IPS-18a (cell line): ENCODE results near the gene ZBTB16.

Source experiments
- H3K27ac ChIP-seq: one replicate; pipeline ENCODE4 v1.5.1; 2013; ENCODE audit warnings: low read length
- H3K27me3 ChIP-seq: one replicate; pipeline ENCODE4 v1.6.1; 2013; ENCODE audit warnings: mild to moderate bottlenecking, low read length; ENCODE audit not compliant: control insufficient read depth, insufficient read depth
- H3K36me3 ChIP-seq: one replicate; pipeline ENCODE4 v1.6.1; 2013; ENCODE audit warnings: low read depth, low read length; ENCODE audit not compliant: control insufficient read depth
- H3K4me1 ChIP-seq: one replicate; pipeline ENCODE4 v1.6.1; 2013; ENCODE audit warnings: low read depth, low read length; ENCODE audit not compliant: control insufficient read depth
- H3K4me3 ChIP-seq: one replicate; pipeline ENCODE4 v1.5.1; 2013; ENCODE audit warnings: low read length
- H3K9ac ChIP-seq: one replicate; pipeline ENCODE4 v1.6.1; 2013; ENCODE audit warnings: mild to moderate bottlenecking, low read length, moderate library complexity
- H3K9me3 ChIP-seq: one replicate; pipeline ENCODE4 v1.6.1; 2013; ENCODE audit warnings: low read depth, low read length; ENCODE audit not compliant: control insufficient read depth

ZBTB16 gene

DNA sequence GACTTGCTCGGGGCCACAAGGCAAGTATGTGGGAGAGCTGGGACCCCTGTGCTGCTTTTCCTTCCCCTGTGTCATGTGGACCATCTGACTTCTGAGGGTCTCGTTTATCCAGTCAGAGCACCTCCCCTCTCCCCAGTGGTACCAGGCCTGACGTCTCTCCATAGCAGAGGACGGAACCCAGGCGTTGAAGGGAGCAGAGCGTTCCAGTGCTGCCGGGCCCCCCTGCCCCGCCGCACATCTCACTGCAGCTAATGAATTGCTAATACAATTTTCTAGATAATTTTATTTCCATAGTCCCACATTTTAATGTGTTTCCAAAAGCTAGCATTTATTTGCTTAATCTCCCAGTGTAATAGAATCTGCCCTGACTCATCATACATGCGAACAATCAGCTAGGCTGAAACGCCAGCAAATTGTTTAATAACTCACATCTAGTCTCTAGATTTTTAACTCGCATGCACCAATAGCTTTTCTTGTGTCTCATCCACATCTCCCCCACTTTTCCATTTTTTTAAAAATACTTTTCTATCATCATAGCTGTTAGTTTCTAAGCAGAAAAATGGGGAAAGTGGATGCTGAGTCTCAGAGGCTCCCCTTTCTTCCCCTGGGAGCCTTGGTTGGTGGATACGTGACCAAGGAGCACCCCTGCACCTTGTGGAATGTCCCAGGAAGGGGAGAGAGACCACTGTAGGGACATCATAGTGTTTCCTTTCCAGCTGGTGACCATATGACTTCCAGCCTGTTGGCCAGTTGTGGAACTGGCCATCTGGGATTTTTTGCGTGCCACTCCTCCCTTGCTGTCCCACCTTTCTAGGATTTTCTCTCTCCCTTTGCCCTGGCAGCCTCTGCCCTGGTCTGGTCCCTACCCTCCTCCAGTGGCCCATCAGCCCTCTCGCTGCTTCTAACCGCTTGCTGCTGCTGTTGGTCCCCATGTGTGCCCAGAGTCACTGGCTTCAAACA, 178.1 kb downstream of the ZBTB16 start:
- Histone ChIP-seq H3K36me3 (no peaks in the 10 kb centered on the region), H3K4me3 (no peak overlapping the region), H3K9me3 (no peaks in the 10 kb centered on the region), H3K4me1 (peaks cover 6% of the 10 kb centered on the region), H3K27ac (no peak overlapping the region), H3K9ac (no peak overlapping the region), H3K27me3 (peaks cover 43% of the 10 kb centered on the region)

DNA sequence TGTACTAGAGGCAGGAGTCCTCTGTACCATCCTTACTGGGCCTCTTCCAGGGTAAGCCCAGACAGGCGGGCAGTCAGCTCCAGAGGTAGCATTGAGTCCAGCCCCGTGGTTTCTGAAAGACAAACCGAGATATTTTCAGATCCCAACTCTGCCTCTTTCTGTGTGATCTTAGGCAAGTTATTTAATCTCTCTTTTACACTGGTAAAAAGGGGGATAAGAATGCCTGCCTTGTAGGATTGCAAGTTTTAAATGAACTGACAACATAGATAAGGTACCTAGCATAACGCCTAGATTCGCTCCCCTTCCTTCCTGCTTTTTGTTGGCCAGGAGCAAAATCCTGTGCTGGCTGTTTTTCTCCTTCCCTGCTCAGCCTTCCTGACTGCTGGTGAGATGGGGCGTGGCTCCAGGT, 180.2 kb downstream of the ZBTB16 start:
- Histone ChIP-seq H3K27ac (no peak overlapping the region), H3K27me3 (peaks cover 31% of the 10 kb centered on the region), H3K36me3 (no peaks in the 10 kb centered on the region), H3K9me3 (no peaks in the 10 kb centered on the region), H3K4me3 (no peak overlapping the region), H3K4me1 (peaks cover 2% of the 10 kb centered on the region), H3K9ac (no peak overlapping the region)

DNA sequence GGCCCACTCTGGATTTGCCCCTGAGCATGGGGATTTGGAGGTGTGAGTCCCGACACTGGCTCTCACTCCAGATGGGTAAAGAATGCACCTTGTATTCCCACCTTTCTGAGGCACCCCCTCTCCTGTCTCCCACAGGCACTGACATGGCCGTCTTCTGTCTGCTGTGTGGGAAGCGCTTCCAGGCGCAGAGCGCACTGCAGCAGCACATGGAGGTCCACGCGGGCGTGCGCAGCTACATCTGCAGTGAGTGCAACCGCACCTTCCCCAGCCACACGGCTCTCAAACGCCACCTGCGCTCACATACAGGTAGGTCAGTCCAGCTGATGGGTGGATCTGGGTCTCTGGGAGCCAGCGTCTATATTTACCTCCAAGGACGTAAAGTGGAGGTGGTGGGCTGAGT, 182.5 kb downstream of the ZBTB16 start:
- Histone ChIP-seq H3K9me3 (no peaks in the 10 kb centered on the region), H3K36me3 (no peaks in the 10 kb centered on the region), H3K4me1 (peaks cover 4% of the 10 kb centered on the region), H3K27me3 (peaks cover 9% of the 10 kb centered on the region), H3K9ac (no peak overlapping the region), H3K27ac (no peak overlapping the region), H3K4me3 (no peak overlapping the region)

DNA sequence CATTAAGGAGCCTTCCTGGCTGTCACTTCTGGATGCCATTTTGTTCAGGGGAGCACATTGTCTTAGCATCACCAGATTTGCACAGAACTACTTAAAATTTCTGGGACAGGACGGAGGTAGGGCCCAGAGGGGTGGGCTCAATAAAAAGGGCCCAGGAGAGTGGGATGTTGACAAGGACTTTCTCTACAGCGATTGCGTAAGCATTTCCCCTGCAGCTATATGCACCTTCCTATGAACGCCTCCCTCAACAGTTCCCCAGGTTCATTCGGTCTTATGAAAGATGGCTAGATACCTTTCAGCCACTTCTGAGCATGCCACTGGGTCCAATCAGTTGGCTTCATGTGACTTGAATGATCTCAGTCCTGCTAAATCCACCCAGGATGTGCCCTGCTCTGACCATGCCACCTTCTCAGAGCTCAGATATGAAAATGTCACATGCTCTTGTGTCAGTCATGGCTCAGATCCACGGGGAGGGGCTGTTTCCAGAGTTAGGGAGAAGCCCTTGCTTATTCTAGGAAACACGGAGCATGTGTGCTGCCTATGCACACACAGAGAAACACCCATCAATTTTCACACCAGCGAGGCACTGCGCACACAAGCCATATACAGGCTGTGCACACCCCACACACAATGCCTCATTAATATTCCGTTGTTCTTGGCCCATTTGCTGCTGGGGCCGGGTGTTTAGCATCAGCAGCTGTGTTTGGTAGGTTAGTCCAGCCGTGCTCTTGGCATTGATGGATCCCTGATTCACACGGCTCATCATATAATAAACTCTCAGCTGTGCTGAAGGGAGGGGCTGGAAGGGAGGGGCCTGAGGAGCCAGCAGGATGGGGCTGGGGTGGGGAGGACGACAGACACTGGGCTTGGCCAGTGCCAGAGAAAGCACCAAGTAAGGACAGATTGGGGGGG, 184.2 kb downstream of the ZBTB16 start:
- peaks cover 6% of the 10 kb centered on the region for H3K27me3 ChIP-seq
- H3K4me1 ChIP-seq = peaks cover 4% of the 10 kb centered on the region
- no peaks in the 10 kb centered on the region for H3K36me3 ChIP-seq
- no peaks in the 10 kb centered on the region for H3K9me3 ChIP-seq
- H3K27ac ChIP-seq = no peak overlapping the region
- no peak overlapping the region for H3K4me3 ChIP-seq
- no peak overlapping the region for H3K9ac ChIP-seq

DNA sequence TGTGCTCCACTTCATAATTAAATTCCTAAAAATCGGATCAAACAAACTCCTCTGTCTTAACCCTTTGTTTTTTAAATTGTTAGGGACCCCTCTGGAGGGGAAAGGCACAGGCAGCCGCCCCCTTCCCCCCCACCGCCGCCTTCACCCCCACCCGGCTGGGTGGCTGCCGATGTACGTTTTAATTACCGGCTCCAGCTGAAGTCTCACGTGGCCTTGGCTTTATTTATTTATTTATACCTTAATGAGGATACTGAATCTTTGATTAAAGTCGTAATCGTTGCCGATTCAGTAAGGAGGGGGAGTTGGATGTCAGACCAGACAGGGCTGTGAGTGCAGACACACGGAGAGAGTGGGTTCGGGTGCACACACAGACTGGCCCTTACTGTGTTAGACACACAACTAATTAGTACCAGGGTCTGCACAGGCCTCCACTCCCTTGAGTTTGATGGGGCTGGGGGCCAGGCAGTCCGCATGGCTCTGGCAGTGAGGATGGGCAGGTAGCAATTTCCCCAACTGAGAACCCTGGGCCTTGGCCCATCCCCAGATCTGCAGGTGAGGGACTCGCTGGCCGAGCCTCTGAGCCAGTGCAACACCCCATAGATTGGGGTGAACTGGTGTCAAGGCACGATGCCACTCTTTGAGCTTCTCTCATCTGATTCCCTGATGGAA, 185.3 kb downstream of the ZBTB16 start:
- no peaks in the 10 kb centered on the region for H3K9me3 ChIP-seq
- H3K4me3 ChIP-seq = no peak overlapping the region
- no peak overlapping the region for H3K9ac ChIP-seq
- no peak overlapping the region for H3K27ac ChIP-seq
- no peaks in the 10 kb centered on the region for H3K36me3 ChIP-seq
- H3K27me3 ChIP-seq = peaks cover 6% of the 10 kb centered on the region
- peaks cover 4% of the 10 kb centered on the region for H3K4me1 ChIP-seq

DNA sequence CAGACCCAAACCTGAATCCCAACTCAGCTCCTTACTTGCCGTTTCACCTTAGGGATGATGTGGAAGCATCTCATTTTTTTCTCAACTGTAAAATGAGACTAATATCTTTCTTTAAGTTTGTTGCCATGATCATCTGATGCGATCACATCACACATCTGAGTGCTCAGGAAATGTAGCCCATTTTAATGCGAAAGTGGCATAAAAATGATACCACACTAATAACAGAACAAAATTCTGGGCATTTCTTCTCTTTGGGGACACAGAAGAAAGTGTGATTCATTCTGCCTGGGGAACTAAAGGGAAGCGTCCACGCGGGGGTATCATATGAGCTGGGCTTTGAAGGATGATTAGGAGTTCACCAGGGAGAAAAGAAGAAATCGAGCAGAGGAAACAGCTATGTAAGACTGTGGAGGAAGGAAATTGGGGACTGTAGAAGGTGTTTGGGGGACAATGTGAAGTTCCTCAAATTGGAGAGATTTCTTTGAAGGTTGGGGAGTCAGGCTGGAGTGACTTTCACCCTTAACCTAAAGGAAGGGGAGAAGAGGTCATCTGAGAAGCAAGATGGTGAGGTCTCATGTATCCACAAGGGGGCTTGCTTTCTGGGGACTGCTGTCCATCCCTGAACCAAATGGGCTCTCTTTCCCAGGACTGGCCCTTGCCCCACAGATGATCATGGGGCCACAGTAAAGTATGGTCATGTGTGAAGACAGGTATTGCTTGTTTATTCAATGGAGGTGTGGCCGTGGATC, 187.0 kb downstream of the ZBTB16 start:
- Histone ChIP-seq H3K9me3 (no peaks in the 10 kb centered on the region), H3K27me3 (peaks cover 6% of the 10 kb centered on the region), H3K27ac (no peak overlapping the region), H3K4me1 (peaks cover 7% of the 10 kb centered on the region), H3K36me3 (no peaks in the 10 kb centered on the region), H3K4me3 (no peak overlapping the region), H3K9ac (no peak overlapping the region)

DNA sequence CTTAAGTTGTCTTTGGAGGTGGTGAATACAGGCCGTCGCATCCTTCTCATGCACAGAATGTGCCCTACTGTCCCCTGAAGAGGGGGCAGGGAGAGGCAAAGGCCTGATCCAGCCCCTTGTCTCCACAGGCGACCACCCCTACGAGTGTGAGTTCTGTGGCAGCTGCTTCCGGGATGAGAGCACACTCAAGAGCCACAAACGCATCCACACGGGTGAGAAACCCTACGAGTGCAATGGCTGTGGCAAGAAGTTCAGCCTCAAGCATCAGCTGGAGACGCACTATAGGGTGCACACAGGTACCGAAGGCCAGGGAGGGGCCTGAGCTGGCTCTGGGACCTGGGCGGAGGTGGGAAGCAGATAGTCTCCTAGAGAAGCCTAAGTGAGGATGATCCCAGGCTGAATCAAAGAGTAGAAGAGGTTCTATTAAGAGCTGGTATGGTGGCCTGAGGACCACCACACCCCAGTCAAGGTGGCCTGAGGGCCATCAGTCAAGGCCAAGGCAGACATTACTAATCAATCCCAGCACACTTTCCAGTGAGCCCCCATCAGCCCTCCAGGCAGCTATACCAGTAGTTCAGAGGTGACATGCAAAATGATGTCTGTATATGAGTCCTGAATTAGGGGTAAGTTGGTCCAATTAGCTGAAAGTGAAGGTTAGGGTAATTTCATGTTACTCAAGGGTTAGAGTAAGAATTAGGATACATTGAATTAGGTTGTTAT, 187.7 kb downstream of the ZBTB16 start:
- H3K9me3 ChIP-seq = no peaks in the 10 kb centered on the region
- H3K9ac ChIP-seq = no peak overlapping the region
- no peak overlapping the region for H3K4me3 ChIP-seq
- no peak overlapping the region for H3K27ac ChIP-seq
- no peaks in the 10 kb centered on the region for H3K36me3 ChIP-seq
- H3K4me1 ChIP-seq = peaks cover 12% of the 10 kb centered on the region
- H3K27me3 ChIP-seq = peaks cover 6% of the 10 kb centered on the region

DNA sequence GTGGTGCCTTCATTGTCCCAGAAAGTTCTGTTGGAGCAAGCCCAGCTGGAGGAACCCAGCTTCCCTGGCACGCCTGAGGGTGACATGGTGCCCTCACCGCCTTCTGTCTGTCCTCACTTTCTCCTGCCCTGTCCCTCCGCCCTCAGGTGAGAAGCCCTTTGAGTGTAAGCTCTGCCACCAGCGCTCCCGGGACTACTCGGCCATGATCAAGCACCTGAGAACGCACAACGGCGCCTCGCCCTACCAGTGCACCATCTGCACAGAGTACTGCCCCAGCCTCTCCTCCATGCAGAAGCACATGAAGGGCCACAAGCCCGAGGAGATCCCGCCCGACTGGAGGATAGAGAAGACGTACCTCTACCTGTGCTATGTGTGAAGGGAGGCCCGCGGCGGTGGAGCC, 190.7 kb downstream of the ZBTB16 start:
- Histone ChIP-seq H3K9ac (no peak overlapping the region), H3K27ac (no peak overlapping the region), H3K36me3 (no peaks in the 10 kb centered on the region), H3K9me3 (no peaks in the 10 kb centered on the region), H3K4me3 (no peak overlapping the region), H3K27me3 (no peaks in the 10 kb centered on the region), H3K4me1 (peaks cover 9% of the 10 kb centered on the region)

DNA sequence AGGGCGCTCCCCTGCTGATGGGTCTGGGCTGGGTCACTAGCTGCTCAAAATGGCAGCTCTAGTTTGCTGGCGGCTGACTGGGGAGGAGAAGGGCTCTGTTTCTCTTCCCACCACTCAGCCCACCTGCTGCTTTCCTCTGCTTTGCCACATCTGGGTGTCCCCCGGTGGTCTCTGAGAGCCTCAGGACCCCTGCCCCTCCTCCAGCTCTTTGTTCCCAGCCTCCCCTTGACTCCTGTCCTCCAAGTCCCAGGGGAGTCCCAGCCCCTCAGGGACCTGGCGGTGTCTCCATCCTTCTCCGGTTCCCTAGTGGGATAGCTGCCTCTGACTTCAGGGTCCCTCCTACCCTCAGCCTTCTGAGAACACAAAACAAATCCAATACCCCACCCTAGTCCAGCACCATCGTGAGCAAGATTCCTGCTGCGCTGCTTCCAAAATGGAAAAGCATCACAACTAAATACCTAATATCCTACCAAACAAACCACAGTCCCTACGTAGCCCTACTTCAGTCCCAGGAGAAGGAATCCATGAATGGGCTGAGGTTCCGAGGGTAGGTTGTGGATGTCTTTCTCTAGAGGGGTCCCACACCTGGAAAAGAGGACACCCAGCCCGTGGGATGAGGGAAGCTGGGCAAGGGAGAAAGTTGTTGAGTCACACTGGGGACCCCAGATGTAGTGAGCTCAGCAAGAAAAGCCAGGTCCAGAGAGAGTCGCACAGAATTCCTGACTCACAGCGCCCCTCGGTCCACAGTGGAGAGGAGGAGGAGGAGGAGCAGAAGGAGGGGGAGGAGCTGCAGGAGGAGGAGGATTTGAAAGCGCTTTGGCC, 191.7 kb downstream of the ZBTB16 start:
- Histone ChIP-seq H3K27ac (no peak overlapping the region), H3K36me3 (no peaks in the 10 kb centered on the region), H3K9me3 (no peaks in the 10 kb centered on the region), H3K4me3 (no peak overlapping the region), H3K27me3 (no peaks in the 10 kb centered on the region), H3K9ac (no peak overlapping the region), H3K4me1 (peaks cover 9% of the 10 kb centered on the region)

DNA sequence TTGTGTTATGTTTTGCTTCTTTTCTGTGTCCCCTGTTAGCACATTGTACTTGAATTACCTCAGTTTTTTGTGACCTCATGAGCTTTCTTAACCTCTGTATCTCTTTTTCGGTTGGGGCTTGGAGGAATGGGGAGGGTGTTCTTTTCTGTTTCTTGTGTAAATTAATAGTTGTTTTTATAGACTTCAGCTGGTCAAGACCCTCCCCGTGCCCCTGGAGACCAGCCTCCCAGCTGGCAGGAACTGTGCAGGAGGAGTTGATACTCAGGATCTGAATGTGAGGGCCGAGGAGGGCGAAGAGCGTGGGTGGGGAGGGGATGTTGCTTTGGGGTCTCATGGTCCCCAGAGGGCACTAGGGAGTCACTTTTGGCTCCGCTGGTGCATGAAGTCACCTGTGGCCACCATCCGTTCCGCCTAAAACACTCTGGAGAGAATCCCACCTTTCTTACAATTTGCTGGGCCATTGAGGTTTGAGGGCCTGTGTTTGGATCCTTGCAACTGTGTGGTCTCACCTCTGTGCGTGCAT, 192.4 kb downstream of the ZBTB16 start:
- H3K27me3 ChIP-seq = no peaks in the 10 kb centered on the region
- no peak overlapping the region for H3K27ac ChIP-seq
- H3K9ac ChIP-seq = no peak overlapping the region
- H3K36me3 ChIP-seq = no peaks in the 10 kb centered on the region
- peaks cover 11% of the 10 kb centered on the region for H3K4me1 ChIP-seq
- no peaks in the 10 kb centered on the region for H3K9me3 ChIP-seq
- H3K4me3 ChIP-seq = no peak overlapping the region
